RKO (cell line): ENCODE measurements around the gene NAA35.
"Not testable (repeated sequence)": the region's sequence is repeated elsewhere in the genome, so short reads cannot be mapped to it uniquely, and the experiment has no call there.

Experiments used
- DNase-seq: peaks from one replicate; pipeline ENCODE4 v3.0.0-alpha.2; 2016; ENCODE audit warnings: low spot score

The NAA35 gene

DNA sequence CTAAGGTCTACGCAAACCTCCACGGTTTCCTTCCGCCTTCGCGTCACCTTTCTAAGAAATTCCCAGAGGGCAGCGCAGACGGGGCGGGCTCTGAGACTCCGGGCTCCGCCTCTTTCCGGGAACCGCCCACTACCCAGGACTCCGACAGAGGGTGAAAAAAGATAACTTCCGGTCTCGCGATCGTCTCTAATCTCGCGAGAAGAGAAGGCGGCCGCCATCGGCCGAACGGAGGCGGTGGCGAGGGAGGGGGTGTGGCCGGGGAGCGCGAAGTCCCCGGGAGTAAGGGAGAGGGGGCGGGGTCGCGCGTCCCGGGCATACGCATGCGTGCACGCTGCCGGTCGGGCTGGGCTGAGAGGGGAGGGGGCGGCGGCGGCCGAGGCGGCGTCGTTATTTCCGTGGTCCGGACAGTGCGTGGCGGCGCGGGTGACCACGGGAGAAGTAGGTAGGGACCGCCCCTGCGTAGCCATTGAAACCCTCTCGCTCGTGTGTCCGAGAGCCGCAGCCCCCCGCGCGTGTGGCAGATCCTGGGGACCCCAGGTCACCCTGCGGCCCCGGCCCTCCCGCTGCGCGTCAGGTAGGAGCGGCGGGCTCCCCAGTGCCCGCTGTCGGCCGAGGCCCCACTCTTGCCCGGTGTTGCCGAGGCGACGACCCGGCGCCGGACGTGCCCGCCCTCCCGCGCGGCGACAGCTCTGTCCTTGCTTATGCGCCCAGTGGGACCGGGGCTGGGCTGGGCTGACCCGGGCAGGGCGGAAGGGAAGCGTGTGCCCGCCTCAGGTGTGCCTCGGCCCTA lies at the start of gene NAA35:
Gene NAA35 (plus strand): TSS at position 315 of the 790 bp plus-strand sequence. CDS start 1,014 bp downstream, outside the sequence.
- peak; percentile 99 for DNase-seq

- no peak for DNase-seq
These were observed 48.5 kb upstream of the NAA35 start for GRCh38 chr9:85892401-85892800.

DNA sequence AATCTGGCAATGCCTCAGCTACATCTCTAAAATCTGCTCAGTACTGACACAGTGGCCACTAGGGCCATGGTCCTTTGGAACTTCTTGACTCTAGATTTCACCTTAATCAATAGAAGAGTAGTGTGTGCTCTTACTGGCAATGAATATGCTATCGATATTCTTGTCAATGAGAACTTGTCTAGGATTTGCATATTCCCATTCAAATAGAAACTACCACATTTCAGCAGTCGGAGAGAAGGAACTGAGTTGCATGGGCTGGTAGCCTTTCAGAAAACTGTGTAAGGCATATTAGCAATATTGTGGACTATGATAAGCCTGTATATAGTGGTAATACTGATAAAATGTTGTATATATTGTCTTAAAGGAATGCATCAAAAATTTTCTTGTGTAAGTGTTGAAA lies 45.3 kb upstream of the NAA35 start:
- no peak for DNase-seq

GRCh38 chr9:85897848-85898247 lies 43.1 kb upstream of the NAA35 start:
- DNase-seq = no peak

- no peak for DNase-seq
These were observed 42.6 kb upstream of the NAA35 start for GRCh38 chr9:85898332-85898731.

GRCh38 chr9:85899388-85899787 lies 41.6 kb upstream of the NAA35 start:
- no peak for DNase-seq

DNA sequence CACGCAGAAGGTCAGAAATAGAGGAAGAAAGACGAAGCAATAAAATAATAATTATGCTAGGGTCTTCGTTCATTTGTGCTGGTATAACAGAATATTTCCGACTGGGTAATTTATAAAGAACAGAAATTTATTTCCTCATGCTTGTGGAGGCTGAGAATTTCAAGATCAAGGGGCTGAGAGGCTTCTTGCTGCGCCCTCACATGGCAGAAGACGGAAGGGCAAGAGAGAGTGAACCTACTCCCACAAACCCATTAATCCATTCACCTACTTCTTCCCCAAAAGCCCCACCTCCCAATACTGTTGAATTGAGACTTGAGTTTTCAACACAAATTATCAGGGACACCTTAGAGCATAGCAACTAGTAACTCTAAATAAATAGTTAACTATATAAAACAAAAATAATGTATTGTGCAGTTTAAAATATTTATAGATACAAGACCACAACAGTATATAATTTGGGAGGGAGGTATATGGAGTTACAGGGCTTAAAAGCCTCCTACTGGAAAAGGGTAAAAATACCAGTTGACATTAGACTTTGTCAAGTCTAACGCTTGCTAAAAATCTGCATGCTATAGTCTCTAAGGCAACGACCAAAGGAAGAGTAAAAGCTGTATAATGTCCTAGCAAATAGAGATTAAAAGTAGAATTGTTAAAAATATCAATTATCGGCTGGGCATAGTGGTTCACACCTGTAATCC lies 40.3 kb upstream of the NAA35 start:
- peak; percentile 54 for DNase-seq

GRCh38 chr9:85904975-85905374 lies 36.0 kb upstream of the NAA35 start:
- DNase-seq = no peak

GRCh38 chr9:85905957-85906356 lies 35.0 kb upstream of the NAA35 start:
- DNase-seq = no peak

DNA sequence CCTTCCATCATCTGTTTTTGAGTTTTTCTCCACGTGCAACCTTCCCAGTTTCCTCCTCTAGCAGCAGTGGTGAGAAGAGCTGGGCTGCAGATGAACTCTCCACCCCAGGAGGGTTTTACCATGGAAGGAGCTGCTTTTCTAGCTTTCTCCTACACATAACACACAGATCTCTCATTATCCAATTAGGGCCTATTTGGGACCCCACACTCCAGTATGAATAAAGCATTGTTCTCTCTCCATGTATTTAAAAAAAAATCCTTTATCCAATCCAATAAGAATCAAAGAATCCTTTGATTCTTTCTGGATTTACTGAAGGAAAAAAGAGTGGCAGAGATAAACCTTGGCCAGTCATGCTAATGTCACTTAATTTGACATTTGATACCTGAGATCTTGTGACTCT lies 31.6 kb upstream of the NAA35 start:
- DNase-seq = no peak

DNA sequence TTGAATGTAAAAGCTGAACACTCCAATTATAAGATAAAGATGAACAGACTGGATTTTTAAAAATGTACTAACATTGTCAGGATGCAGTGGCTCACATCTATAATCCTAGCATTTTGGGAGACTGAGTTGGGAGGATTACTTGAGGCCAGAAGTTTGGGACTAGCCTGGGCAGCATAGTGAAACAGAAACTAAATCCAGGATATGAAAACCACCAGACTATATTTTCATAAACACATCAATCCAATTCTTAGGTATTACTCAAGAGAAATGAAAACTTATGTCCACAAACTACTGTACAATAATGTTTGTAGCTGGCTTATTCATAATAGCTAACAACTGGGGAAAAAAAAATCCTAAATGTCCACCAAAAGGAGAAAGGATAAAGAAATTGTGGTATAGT lies 26.8 kb upstream of the NAA35 start:
- DNase-seq = no peak

- no peak for DNase-seq
These were observed 23.2 kb upstream of the NAA35 start for GRCh38 chr9:85917756-85918155.

- no peak for DNase-seq
These were observed 15.5 kb upstream of the NAA35 start for GRCh38 chr9:85925493-85925892.

- no peak for DNase-seq
These were observed 13.9 kb upstream of the NAA35 start for GRCh38 chr9:85927076-85927475.

- no peak for DNase-seq
These were observed 9.5 kb upstream of the NAA35 start for GRCh38 chr9:85931495-85931894.

DNA sequence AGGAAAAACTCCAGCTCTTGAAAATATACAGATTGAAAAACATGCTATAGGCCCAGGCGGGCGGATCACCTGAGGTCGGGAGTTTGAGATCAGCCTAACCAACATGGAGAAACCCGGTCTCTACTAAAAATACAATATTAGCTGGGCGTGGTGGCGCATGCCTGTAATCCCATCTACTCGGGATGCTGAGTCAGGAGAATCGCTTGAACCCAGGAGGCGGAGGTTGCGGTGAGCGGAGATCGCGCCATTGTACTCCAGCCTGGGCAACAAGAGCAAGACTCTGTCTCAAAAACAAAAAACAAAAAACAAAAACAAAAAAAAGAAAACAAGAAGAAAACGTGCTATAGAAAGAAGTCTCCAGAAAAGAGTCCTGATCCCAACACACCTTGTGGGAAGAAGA lies 5.0 kb upstream of the NAA35 start:
- not testable (repeated sequence) for DNase-seq

GRCh38 chr9:85940275-85940831 lies 593 bp upstream of the NAA35 start:
- DNase-seq = peak; percentile 23

GRCh38 chr9:85941622-85941940 lies 635 bp downstream of the NAA35 start:
- no peak for DNase-seq

- peak; percentile 62 for DNase-seq
These were observed 1.3 kb downstream of the NAA35 start for GRCh38 chr9:85941966-85942912.

- DNase-seq = no peak
These were observed 2.2 kb downstream of the NAA35 start for GRCh38 chr9:85942913-85943709.

GRCh38 chr9:85943757-85944430 lies 2.9 kb downstream of the NAA35 start:
- DNase-seq = no peak
